ENCODE results near the gene ATG4C. TPM values are rescaled to one million over a fixed set of nuclear protein-coding genes. Genes with fewer than 3 reads are reported as not detected.

Gene ATG4C
- total and polyA plus RNA-seq, 2 of the 4 experiments (the other 2 are of a cell fraction), result 4.7 to 7.2 TPM

DNA sequence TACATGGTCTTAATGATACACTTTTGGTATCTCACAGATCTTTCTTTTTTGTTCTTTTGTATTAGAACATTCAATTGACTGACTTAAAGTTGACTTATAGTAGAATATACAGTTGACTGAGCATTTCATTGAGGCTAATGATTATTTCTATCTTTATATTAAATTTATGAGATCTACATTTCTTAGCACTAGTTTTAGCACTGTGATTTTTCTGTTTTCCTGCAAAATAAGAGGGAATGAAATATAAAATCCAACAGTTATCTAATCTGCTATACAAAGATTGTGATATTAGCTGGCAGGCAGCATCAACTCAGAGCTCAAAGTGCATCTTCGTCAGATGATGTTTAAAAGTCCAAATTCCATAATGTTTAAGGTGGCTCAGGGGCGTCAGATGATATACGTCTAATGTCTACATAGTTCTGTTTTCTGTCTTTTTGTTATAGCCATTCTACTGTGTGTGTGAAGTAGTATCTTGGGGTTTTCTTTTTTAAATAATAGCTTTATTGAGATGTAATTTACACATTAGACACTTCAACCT is 85.4 kb downstream of the ATG4C start:
- dilution Hi-C loops (cut with HindIII; ENCODE audit: low sequenced_read_pairs, unreplicated experiment), result no loop called here

More for the DNA sequence above, 85.4 kb downstream of the ATG4C start:
- H3K9me3 ChIP-seq (ENCODE audit: control insufficient read depth, insufficient read depth, low read length), result no peaks in the 10 kb centered on the region
- no peak overlapping the region for H2AK5ac ChIP-seq (ENCODE audit: low read depth, low read length)
- no peaks in the 10 kb centered on the region for H3K79me1 ChIP-seq (ENCODE audit: low read depth in 1 of 2, low read length in 2 of 2)
- intact Hi-C loops (cut with micrococcal nuclease), result no loop called here
- no peaks in the 10 kb centered on the region for H4K20me1 ChIP-seq (ENCODE audit: insufficient read depth, low read length)
- no peak overlapping the region for H3K27ac ChIP-seq (ENCODE audit: insufficient read depth, low read length)
- no peak overlapping the region for H3K14ac ChIP-seq (replicated peaks; ENCODE audit: low read depth, low read length)
- DNase-seq (no peak), ATAC-seq (ENCODE audit: low read depth) (no peak)
- H4K5ac ChIP-seq (ENCODE audit: low read depth, low read length), result no peak overlapping the region
- no peak overlapping the region for H2AK9ac ChIP-seq (replicated peaks; ENCODE audit: low read depth, low read length, poor library complexity)
- no peak overlapping the region for H2BK120ac ChIP-seq (ENCODE audit: low read depth, low read length)
- H3K56ac ChIP-seq (ENCODE audit: extremely low read depth, insufficient read depth, low read length), result no peak overlapping the region
- no peaks in the 10 kb centered on the region for H3K36me3 ChIP-seq (ENCODE audit: control insufficient read depth, insufficient read depth, low read length)
- H3K4ac ChIP-seq (ENCODE audit: low read depth, low read length), result no peak overlapping the region
- H3K4me1 ChIP-seq (ENCODE audit: control insufficient read depth, insufficient read depth, low read length), result peaks cover 2% of the 10 kb centered on the region
- H3K4me2 ChIP-seq (ENCODE audit: low read depth, low read length), result no peak overlapping the region
- H2BK5ac ChIP-seq (ENCODE audit: low read depth, low read length, poor library complexity, severe bottlenecking), result no peak overlapping the region
- H3K4me3 ChIP-seq (ENCODE audit: insufficient read depth, low read depth, low read length), result no peak overlapping the region
- no peak overlapping the region for H4K8ac ChIP-seq (ENCODE audit: low read depth in 2 of 2, low read length in 2 of 2)
- CTCF ChIA-PET, result no interaction called here
- no peak overlapping the region for H3K9ac ChIP-seq (ENCODE audit: low read depth, low read length)
- no peak overlapping the region for H2BK15ac ChIP-seq (ENCODE audit: low read depth, low read length)
- H3K9me1 ChIP-seq (ENCODE audit: insufficient read depth, low read length), result no peaks in the 10 kb centered on the region
- H3K23ac ChIP-seq (ENCODE audit: low read depth, low read length), result no peak overlapping the region
- no peak overlapping the region for H3K18ac ChIP-seq (ENCODE audit: low read depth, low read length)
- TF ChIP-seq, protein P1, sequence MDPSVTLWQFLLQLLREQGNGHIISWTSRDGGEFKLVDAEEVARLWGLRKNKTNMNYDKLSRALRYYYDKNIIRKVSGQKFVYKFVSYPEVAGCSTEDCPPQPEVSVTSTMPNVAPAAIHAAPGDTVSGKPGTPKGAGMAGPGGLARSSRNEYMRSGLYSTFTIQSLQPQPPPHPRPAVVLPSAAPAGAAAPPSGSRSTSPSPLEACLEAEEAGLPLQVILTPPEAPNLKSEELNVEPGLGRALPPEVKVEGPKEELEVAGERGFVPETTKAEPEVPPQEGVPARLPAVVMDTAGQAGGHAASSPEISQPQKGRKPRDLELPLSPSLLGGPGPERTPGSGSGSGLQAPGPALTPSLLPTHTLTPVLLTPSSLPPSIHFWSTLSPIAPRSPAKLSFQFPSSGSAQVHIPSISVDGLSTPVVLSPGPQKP (IDR thresholded peaks at IDR 0.05; ENCODE audit: borderline replicate concordance, low read depth, low read length), result no peak
- TF ChIP-seq CEBPB (IDR thresholded peaks at IDR 0.05; ENCODE audit: low read depth, low read length), result no peak
- TF ChIP-seq POLR2A (IDR thresholded peaks at IDR 0.05; ENCODE audit: low read depth, low read length), result no peak
- no peak for TF ChIP-seq MXI1 (IDR thresholded peaks at IDR 0.05; ENCODE audit: borderline replicate concordance, low read depth, low read length)
- TF ChIP-seq BHLHE40 (IDR thresholded peaks at IDR 0.05; ENCODE audit: low read depth, low read length), result no peak
- TF ChIP-seq MAFK (IDR thresholded peaks at IDR 0.05; ENCODE audit: low read depth, low read length), result no peak
- TF ChIP-seq FOS (IDR thresholded peaks at IDR 0.05; ENCODE audit: low read depth, low read length), result no peak
- TF ChIP-seq, protein P2, sequence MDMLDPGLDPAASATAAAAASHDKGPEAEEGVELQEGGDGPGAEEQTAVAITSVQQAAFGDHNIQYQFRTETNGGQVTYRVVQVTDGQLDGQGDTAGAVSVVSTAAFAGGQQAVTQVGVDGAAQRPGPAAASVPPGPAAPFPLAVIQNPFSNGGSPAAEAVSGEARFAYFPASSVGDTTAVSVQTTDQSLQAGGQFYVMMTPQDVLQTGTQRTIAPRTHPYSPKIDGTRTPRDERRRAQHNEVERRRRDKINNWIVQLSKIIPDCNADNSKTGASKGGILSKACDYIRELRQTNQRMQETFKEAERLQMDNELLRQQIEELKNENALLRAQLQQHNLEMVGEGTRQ (IDR thresholded peaks at IDR 0.05; ENCODE audit: low read depth, low read length), result no peak
- TF ChIP-seq NFE2L2 (IDR thresholded peaks at IDR 0.05; ENCODE audit: low read depth, low read length), result no peak
- TF ChIP-seq RFX5 (IDR thresholded peaks at IDR 0.05; ENCODE audit: low read depth, low read length), result no peak
- no peak for TF ChIP-seq SMC3 (IDR thresholded peaks at IDR 0.05; ENCODE audit: low read depth, low read length)
- TF ChIP-seq, protein P3, sequence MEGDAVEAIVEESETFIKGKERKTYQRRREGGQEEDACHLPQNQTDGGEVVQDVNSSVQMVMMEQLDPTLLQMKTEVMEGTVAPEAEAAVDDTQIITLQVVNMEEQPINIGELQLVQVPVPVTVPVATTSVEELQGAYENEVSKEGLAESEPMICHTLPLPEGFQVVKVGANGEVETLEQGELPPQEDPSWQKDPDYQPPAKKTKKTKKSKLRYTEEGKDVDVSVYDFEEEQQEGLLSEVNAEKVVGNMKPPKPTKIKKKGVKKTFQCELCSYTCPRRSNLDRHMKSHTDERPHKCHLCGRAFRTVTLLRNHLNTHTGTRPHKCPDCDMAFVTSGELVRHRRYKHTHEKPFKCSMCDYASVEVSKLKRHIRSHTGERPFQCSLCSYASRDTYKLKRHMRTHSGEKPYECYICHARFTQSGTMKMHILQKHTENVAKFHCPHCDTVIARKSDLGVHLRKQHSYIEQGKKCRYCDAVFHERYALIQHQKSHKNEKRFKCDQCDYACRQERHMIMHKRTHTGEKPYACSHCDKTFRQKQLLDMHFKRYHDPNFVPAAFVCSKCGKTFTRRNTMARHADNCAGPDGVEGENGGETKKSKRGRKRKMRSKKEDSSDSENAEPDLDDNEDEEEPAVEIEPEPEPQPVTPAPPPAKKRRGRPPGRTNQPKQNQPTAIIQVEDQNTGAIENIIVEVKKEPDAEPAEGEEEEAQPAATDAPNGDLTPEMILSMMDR (conservative IDR thresholded peaks at IDR 0.05; ENCODE audit: low read depth, low read length), result no peak
- TF ChIP-seq RAD21 (IDR thresholded peaks at IDR 0.05; ENCODE audit: low read length), result no peak
- no peak for TF ChIP-seq MAZ (IDR thresholded peaks at IDR 0.05; ENCODE audit: borderline replicate concordance, low read depth, low read length)
- no peak for TF ChIP-seq RCOR1 (IDR thresholded peaks at IDR 0.05; ENCODE audit: insufficient replicate concordance, low read length)
- TF ChIP-seq CHD1 (IDR thresholded peaks at IDR 0.05; ENCODE audit: low read depth, low read length), result no peak
- no TSS peak for BruUV-seq (replicated peaks)
- H4K91ac ChIP-seq (ENCODE audit: insufficient read depth, low read depth, low read length), result no peak overlapping the region
- H2BK20ac ChIP-seq (ENCODE audit: low read depth, low read length), result no peak overlapping the region
- in situ Hi-C loops (cut with MboI; ENCODE audit: low sequenced_read_pairs), result no loop called here
- POLR2A ChIA-PET (ENCODE audit: unreplicated experiment), result no interaction called here
- no peaks in the 10 kb centered on the region for H3K27me3 ChIP-seq (ENCODE audit: control insufficient read depth, insufficient read depth, low read length)
- no CpG with 5 or more reads among the region's 3 CpGs for WGBS, 2 experiments (ENCODE audit: extremely low coverage in 2 of 2, insufficient read length in 1 of 2)
- no peak overlapping the region for H2AFZ ChIP-seq (replicated peaks; ENCODE audit: low read length, poor library complexity)

Measured in IMR-90 (cell line).